HepG2 (cell line): ENCODE measurements around the gene SPPL2B. TPM values are rescaled to one million over a fixed set of nuclear protein-coding genes. Genes with fewer than 3 reads are reported as not detected.
A peak's percentile ranks its signal among the peaks of the same experiment; 100 is the strongest.

Experiments used
- ELF1 ChIP-seq: sonication (generic); formaldehyde crosslinking; IDR thresholded peaks from 2 replicates; pipeline ENCODE4 v1.4.0; 2020; ENCODE audit warnings: missing genetic modification reagents
- ISL2 ChIP-seq: sonication (generic); formaldehyde crosslinking; IDR thresholded peaks from 2 replicates; pipeline ENCODE4 v1.5.0; 2020; ENCODE audit warnings: missing genetic modification reagents
- NCOR1 ChIP-seq: fragments of 200-600 bp; sonication (generic); IDR thresholded peaks from 2 replicates; pipeline ENCODE4 v1.7.0; 2017; ENCODE audit warnings: antibody characterized with exemption, low read length, borderline replicate concordance
- PHF21A ChIP-seq: sonication (generic); formaldehyde crosslinking; IDR thresholded peaks from 2 replicates; pipeline ENCODE4 v1.5.0; 2020; ENCODE audit warnings: mild to moderate bottlenecking, missing genetic modification reagents
- RFX1 ChIP-seq: fragments of 450-650 bp; IDR thresholded peaks from 2 replicates; pipeline ENCODE4 v1.6.1; 2017
- RXRB ChIP-seq: IDR thresholded peaks from 2 replicates; pipeline ENCODE4 v1.6.1; 2016; ENCODE audit warnings: borderline replicate concordance, missing genetic modification reagents, missing compliant biosample characterization
- SCMH1 ChIP-seq: sonication (generic); formaldehyde crosslinking; IDR thresholded peaks from 2 replicates; pipeline ENCODE4 v1.9.0; 2021; ENCODE audit warnings: missing genetic modification reagents, mild to moderate bottlenecking, borderline replicate concordance
- SKI ChIP-seq: fragments of 450-650 bp; IDR thresholded peaks from one replicate; pipeline ENCODE4 v1.6.1; 2018; ENCODE audit warnings: mild to moderate bottlenecking; ENCODE audit not compliant: partially characterized antibody
- ZNF138 ChIP-seq: sonication (generic); formaldehyde crosslinking; IDR thresholded peaks from 2 replicates; pipeline ENCODE4 v1.5.0; 2020; ENCODE audit warnings: mild to moderate bottlenecking, low read depth, missing genetic modification reagents
- ZNF326 ChIP-seq: sonication (generic); formaldehyde crosslinking; IDR thresholded peaks from 2 replicates; pipeline ENCODE4 v1.4.0; 2020; ENCODE audit warnings: missing genetic modification reagents, borderline replicate concordance
- ZNF331 ChIP-seq: sonication (generic); formaldehyde crosslinking; IDR thresholded peaks from 2 replicates; pipeline ENCODE4 v1.4.0; 2020; ENCODE audit warnings: missing genetic modification reagents
- ZNF549 ChIP-seq: sonication (generic); formaldehyde crosslinking; IDR thresholded peaks from 2 replicates; pipeline ENCODE4 v1.5.0; 2020; ENCODE audit warnings: missing genetic modification reagents
- ZNF737 ChIP-seq: sonication (generic); formaldehyde crosslinking; IDR thresholded peaks from 2 replicates; pipeline ENCODE4 v1.5.0; 2020; ENCODE audit warnings: missing genetic modification reagents, mild to moderate bottlenecking, borderline replicate concordance
- ZNF761 ChIP-seq: sonication (generic); formaldehyde crosslinking; conservative IDR thresholded peaks from 2 replicates; pipeline ENCODE4 v1.4.0; 2020; ENCODE audit warnings: mild to moderate bottlenecking, missing genetic modification reagents
- polyA plus RNA-seq, 8 experiments: library from polyadenylated mRNA; depleted of rRNA in 3 of 8; stranded (reverse) in 7 of 8; unstranded in 1 of 8; fragments of >200 nt; fragmentation: Illumina TruSeq in 4 of 8; extraction: Trizol in 4 of 8; gene quantifications; 2 replicates each; pipeline versions ENCODE4 v1.2.1 to v1.2.3, GENCODE V29; 2011 to 2016; ENCODE audit warnings: low read depth in 4 of 8, missing spikeins in 1 of 8, mixed read lengths in 1 of 8; ENCODE audit not compliant: insufficient read depth in 1 of 8
- total RNA-seq, 5 experiments: library from RNA; depleted of rRNA; stranded (reverse); fragments of >200 nt; fragmentation: Illumina TruSeq; extraction: Trizol; gene quantifications; 2 replicates each; pipeline ENCODE4 v1.2.3, GENCODE V29; 2016; ENCODE audit warnings: low read depth in 1 of 5
- TF ChIP-seq, protein P1 (sequence below): sonication (generic); formaldehyde crosslinking; IDR thresholded peaks from 2 replicates; pipeline ENCODE4 v1.9.0; 2021; ENCODE audit warnings: missing genetic modification reagents, borderline replicate concordance
- TF ChIP-seq, protein P2 (sequence below): sonication (generic); formaldehyde crosslinking; IDR thresholded peaks from 2 replicates; pipeline ENCODE4 v1.4.0; 2020; ENCODE audit warnings: mild to moderate bottlenecking, missing genetic modification reagents, borderline replicate concordance
- TF ChIP-seq, protein P3 (sequence below): sonication (generic); formaldehyde crosslinking; IDR thresholded peaks from 2 replicates; pipeline ENCODE4 v1.8.0; 2023; ENCODE audit warnings: mild to moderate bottlenecking, missing genetic modification reagents
- TF ChIP-seq, protein P4 (sequence below): sonication (generic); formaldehyde crosslinking; IDR thresholded peaks from 2 replicates; pipeline ENCODE4 v1.4.0; 2020; ENCODE audit warnings: mild to moderate bottlenecking, missing genetic modification reagents

SPPL2B gene
- total and polyA plus RNA-seq, 2 of the 13 experiments (the other 11 are each of a cell fraction or from before 2014, with no cell fraction given): 14.9 to 15.2 TPM

DNA sequence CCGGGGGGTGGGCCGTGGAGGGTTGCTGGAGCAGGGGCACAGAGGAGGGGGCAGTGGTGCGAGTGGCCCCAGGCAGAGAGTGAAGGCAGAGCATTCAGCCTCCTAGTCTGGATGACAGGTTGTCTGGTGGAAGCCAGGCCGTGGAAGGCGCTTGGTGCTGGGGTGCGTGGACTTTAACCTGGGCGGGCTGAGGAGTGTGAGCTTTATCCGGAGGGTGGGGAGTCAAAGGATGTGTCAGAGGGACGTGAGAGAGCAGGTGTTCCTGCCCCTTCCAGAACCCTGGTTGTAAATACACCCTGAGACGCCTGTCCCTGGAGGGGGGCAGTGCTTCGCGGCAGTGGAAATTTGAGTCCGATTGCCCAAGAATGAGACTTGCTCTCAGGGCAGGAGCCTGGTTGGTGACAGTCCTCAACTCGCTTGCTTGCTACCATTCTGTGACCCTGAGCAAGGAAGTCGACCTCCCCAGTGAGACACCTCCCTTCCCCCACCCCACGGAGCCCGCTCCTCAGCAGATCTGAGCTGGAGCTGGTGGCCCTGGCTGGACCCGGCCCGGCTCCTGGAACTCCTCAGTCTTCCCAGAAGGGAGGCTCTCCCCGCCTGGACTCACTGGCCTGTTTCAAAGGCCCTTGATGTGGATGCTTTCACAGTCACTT is 2.3 kb downstream of the SPPL2B start (continued):
- TF ChIP-seq, protein P1, sequence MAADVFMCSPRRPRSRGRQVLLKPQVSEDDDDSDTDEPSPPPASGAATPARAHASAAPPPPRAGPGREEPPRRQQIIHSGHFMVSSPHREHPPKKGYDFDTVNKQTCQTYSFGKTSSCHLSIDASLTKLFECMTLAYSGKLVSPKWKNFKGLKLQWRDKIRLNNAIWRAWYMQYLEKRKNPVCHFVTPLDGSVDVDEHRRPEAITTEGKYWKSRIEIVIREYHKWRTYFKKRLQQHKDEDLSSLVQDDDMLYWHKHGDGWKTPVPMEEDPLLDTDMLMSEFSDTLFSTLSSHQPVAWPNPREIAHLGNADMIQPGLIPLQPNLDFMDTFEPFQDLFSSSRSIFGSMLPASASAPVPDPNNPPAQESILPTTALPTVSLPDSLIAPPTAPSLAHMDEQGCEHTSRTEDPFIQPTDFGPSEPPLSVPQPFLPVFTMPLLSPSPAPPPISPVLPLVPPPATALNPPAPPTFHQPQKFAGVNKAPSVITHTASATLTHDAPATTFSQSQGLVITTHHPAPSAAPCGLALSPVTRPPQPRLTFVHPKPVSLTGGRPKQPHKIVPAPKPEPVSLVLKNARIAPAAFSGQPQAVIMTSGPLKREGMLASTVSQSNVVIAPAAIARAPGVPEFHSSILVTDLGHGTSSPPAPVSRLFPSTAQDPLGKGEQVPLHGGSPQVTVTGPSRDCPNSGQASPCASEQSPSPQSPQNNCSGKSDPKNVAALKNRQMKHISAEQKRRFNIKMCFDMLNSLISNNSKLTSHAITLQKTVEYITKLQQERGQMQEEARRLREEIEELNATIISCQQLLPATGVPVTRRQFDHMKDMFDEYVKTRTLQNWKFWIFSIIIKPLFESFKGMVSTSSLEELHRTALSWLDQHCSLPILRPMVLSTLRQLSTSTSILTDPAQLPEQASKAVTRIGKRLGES (CRISPR knock-in tag): no peak
- TF ChIP-seq NCOR1 (0 out of 2 replicates have a peak, but pooled peaks have one; percentile 11), ZNF737 (CRISPR knock-in tag) (no peak), RXRB (peak; percentile 47; the same call in 1 of the 2 replicates), ZNF331 (peak; percentile 18; the same call in 1 of the 2 replicates), ISL2 (CRISPR knock-in tag) (0 out of 2 replicates have a peak, but pooled peaks have one; percentile 37), SCMH1 (CRISPR knock-in tag) (no peak), ELF1 (CRISPR knock-in tag) (no peak), ZNF326 (CRISPR knock-in tag) (no peak), ZNF138 (CRISPR knock-in tag) (no peak), RFX1 (no peak), PHF21A (CRISPR knock-in tag) (peak; percentile 65), SKI (peak; percentile 19), ZNF761 (CRISPR knock-in tag) (no peak), ZNF549 (CRISPR knock-in tag) (no peak)
- TF ChIP-seq, protein P2, sequence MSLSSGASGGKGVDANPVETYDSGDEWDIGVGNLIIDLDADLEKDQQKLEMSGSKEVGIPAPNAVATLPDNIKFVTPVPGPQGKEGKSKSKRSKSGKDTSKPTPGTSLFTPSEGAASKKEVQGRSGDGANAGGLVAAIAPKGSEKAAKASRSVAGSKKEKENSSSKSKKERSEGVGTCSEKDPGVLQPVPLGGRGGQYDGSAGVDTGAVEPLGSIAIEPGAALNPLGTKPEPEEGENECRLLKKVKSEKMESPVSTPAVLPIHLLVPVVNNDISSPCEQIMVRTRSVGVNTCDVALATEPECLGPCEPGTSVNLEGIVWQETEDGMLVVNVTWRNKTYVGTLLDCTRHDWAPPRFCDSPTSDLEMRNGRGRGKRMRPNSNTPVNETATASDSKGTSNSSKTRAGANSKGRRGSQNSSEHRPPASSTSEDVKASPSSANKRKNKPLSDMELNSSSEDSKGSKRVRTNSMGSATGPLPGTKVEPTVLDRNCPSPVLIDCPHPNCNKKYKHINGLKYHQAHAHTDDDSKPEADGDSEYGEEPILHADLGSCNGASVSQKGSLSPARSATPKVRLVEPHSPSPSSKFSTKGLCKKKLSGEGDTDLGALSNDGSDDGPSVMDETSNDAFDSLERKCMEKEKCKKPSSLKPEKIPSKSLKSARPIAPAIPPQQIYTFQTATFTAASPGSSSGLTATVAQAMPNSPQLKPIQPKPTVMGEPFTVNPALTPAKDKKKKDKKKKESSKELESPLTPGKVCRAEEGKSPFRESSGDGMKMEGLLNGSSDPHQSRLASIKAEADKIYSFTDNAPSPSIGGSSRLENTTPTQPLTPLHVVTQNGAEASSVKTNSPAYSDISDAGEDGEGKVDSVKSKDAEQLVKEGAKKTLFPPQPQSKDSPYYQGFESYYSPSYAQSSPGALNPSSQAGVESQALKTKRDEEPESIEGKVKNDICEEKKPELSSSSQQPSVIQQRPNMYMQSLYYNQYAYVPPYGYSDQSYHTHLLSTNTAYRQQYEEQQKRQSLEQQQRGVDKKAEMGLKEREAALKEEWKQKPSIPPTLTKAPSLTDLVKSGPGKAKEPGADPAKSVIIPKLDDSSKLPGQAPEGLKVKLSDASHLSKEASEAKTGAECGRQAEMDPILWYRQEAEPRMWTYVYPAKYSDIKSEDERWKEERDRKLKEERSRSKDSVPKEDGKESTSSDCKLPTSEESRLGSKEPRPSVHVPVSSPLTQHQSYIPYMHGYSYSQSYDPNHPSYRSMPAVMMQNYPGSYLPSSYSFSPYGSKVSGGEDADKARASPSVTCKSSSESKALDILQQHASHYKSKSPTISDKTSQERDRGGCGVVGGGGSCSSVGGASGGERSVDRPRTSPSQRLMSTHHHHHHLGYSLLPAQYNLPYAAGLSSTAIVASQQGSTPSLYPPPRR (CRISPR knock-in tag): no peak; the same call in 1 of the 2 replicates
- TF ChIP-seq, protein P3, sequence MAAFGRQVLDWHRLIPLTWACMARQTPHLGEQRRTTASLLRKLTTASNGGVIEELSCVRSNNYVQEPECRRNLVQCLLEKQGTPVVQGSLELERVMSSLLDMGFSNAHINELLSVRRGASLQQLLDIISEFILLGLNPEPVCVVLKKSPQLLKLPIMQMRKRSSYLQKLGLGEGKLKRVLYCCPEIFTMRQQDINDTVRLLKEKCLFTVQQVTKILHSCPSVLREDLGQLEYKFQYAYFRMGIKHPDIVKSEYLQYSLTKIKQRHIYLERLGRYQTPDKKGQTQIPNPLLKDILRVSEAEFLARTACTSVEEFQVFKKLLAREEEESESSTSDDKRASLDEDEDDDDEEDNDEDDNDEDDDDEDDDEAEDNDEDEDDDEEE (CRISPR knock-in tag): no peak
- TF ChIP-seq, protein P4, sequence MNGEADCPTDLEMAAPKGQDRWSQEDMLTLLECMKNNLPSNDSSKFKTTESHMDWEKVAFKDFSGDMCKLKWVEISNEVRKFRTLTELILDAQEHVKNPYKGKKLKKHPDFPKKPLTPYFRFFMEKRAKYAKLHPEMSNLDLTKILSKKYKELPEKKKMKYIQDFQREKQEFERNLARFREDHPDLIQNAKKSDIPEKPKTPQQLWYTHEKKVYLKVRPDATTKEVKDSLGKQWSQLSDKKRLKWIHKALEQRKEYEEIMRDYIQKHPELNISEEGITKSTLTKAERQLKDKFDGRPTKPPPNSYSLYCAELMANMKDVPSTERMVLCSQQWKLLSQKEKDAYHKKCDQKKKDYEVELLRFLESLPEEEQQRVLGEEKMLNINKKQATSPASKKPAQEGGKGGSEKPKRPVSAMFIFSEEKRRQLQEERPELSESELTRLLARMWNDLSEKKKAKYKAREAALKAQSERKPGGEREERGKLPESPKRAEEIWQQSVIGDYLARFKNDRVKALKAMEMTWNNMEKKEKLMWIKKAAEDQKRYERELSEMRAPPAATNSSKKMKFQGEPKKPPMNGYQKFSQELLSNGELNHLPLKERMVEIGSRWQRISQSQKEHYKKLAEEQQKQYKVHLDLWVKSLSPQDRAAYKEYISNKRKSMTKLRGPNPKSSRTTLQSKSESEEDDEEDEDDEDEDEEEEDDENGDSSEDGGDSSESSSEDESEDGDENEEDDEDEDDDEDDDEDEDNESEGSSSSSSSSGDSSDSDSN (CRISPR knock-in tag): peak; percentile 53
